OCI-LY3 (cell line): ENCODE data around the gene ETNK2.

Experiments
- EZH2phosphoT487 ChIP-seq: fragments of 200-600 bp; shearing (Covaris generic); IDR thresholded peaks from 2 replicates; pipeline ENCODE4 v1.6.1; 2018; ENCODE audit warnings: antibody characterized with exemption, mixed run types, low read depth
- TF ChIP-seq, protein P1 (sequence below): fragments of 200-600, 300-600 bp; sonication (generic); IDR thresholded peaks from 2 replicates; pipeline ENCODE4 v1.5.1; 2014; ENCODE audit warnings: antibody characterized with exemption, low read length, low read depth

- TF ChIP-seq, protein P1, sequence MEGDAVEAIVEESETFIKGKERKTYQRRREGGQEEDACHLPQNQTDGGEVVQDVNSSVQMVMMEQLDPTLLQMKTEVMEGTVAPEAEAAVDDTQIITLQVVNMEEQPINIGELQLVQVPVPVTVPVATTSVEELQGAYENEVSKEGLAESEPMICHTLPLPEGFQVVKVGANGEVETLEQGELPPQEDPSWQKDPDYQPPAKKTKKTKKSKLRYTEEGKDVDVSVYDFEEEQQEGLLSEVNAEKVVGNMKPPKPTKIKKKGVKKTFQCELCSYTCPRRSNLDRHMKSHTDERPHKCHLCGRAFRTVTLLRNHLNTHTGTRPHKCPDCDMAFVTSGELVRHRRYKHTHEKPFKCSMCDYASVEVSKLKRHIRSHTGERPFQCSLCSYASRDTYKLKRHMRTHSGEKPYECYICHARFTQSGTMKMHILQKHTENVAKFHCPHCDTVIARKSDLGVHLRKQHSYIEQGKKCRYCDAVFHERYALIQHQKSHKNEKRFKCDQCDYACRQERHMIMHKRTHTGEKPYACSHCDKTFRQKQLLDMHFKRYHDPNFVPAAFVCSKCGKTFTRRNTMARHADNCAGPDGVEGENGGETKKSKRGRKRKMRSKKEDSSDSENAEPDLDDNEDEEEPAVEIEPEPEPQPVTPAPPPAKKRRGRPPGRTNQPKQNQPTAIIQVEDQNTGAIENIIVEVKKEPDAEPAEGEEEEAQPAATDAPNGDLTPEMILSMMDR, result no peak
- TF ChIP-seq EZH2phosphoT487, result no peak
Observed at GRCh38 chr1:204084247-204084772, 67.5 kb downstream of the ETNK2 start.
